Psoas muscle (tissue), 8 donors: ENCODE data around the gene NCR3LG1. TPM values are rescaled to one million over a fixed set of nuclear protein-coding genes. Genes with fewer than 3 reads are reported as not detected.

Experiments
- ATAC-seq, 4 donors: fragments of 200-7000 bp; cut with Tn5 transposase; one replicate each; pipeline ENCODE4 v1.9.1; 2020; ENCODE audit warnings: moderate library complexity in 3 of 4, mild to moderate bottlenecking in 2 of 4
- DNase-seq, 2 donors: peaks; one replicate each; pipeline ENCODE4 v3.0.0-alpha.2; 2020
- H3K27ac ChIP-seq: fragments of 200-600 bp; one replicate; pipeline ENCODE4 v1.8.0; 2022
- H3K27me3 ChIP-seq, 3 donors: fragments of 200-600 bp in 1 of 3; one replicate each; pipeline versions ENCODE4 v1.6.1 to v1.8.0; 2013 to 2022; ENCODE audit warnings: low read length in 2 of 3, mild to moderate bottlenecking in 2 of 3, moderate library complexity in 1 of 3; ENCODE audit not compliant: insufficient read depth in 3 of 3
- H3K36me3 ChIP-seq, 2 donors: fragments of 200-600 bp in 1 of 2; one replicate each; pipeline versions ENCODE4 v1.6.1 to v1.8.0; 2013 to 2022; ENCODE audit warnings: low read depth in 1 of 2, mild to moderate bottlenecking in 1 of 2, moderate library complexity in 1 of 2; ENCODE audit not compliant: insufficient read depth in 1 of 2
- H3K4me1 ChIP-seq: fragments of 200-600 bp; one replicate; pipeline ENCODE4 v1.8.0; 2022
- H3K4me3 ChIP-seq: fragments of 200-600 bp; one replicate; pipeline ENCODE4 v1.8.0; 2022; ENCODE audit warnings: mild to moderate bottlenecking
- H3K9me3 ChIP-seq: fragments of 200-600 bp; one replicate; pipeline ENCODE4 v1.8.0; 2022
- WGBS, 3 donors: extraction: QIAGEN DNeasy Blood & Tissue Kit; methylation state at CpG; one replicate each; pipeline versions ENCODE4 v1.1.6 to v1.1.7; 2013; 5-methylcytosine and 5-hydroxymethylcytosine counted together
- intact Hi-C, 2 donors: fragments of 100-400 bp; cut with DNase I; formaldehyde crosslinking; loops; one replicate each; pipeline versions ENCODE4 v1.11.0 to v1.14.2; 2022
- polyA plus RNA-seq, 3 donors: library from polyadenylated mRNA; stranded (reverse); fragments of 200-250 nt; gene quantifications; one replicate each; pipeline ENCODE4 v1.2.3, GENCODE V29; 2013
- total RNA-seq, 4 donors: library from RNA; stranded (reverse); fragmentation: NEBNext Ultra II Directional in 2 of 4; extraction: Animal tissue kit (Norgen Biotek cat#: 25700) in 2 of 4; gene quantifications; one replicate each; pipeline versions ENCODE4 v1.2.1 to v1.2.4, GENCODE V29; 2021 to 2023
- TF ChIP-seq, protein P1 (sequence below): fragments of 200-600 bp; IDR thresholded peaks from one replicate; pipeline ENCODE4 v1.8.0; 2022; ENCODE audit warnings: antibody characterized with exemption
- donor health status: healthy with polysubstance abuse.
- donor health status: DM: no; HTN: no; CAD: no; lungs with moderate emphysema.
- donor health status: Bipolar disorder and iron deficiency.
- donor health status: healthy.
- donor health status: DM: yes; HTN: yes; CAD: no.
- donor health status: DM: no; HTN: no; CAD: no.
- donor health status: DM: no; HTN: no; CAD: no.
- donor health status: DM: yes; HTN: yes; CAD: no.

NCR3LG1 gene
- total and polyA plus RNA-seq, 7 donors, result 0.01 to 0.71 (median 0.17) TPM

DNA sequence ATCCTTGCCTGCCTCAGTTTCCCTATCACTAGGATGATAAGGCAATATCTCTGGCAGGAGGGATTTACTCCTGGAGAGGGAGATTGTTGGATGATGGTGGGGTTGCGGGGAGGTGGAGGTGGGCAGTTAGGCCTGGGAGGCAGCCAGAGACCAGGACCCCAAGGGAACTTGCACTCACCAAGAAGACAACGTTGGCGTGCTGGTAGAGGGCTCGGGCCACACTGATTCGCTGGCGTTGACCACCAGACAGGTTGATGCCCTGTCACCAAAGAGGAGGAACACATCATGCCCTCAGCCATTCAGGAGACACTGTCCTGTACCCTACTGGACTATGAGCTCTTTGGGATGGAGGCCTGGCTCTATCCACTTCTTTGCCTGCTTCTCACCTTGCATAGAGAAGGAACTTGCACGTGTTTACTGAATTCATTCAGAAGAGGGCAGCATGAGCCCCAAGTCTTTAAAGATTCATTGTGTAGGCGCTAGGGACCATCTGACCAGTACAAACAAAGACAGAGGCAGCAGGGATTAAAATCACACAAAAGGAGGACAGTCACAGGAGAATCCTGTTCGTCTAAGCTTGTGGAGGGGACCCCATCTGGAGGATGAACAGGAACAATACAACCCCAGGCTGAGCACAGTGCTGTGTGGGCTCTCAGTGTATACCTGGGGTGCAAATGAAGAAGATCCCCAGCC, 61.0 kb downstream of the NCR3LG1 start:
- no peak overlapping the region for H3K27ac ChIP-seq
- peaks cover 24% of the 10 kb centered on the region for H3K4me1 ChIP-seq
- ATAC-seq (no peak), DNase-seq (no peak)
- H3K36me3 ChIP-seq, result no peaks in the 10 kb centered on the region
- intact Hi-C loops, result no loop called here
- no peaks in the 10 kb centered on the region for H3K9me3 ChIP-seq
- 79 to 81% (median 81%) methylated on average over 9 of the region's 9 CpGs for WGBS, 3 donors
- TF ChIP-seq, protein P1, sequence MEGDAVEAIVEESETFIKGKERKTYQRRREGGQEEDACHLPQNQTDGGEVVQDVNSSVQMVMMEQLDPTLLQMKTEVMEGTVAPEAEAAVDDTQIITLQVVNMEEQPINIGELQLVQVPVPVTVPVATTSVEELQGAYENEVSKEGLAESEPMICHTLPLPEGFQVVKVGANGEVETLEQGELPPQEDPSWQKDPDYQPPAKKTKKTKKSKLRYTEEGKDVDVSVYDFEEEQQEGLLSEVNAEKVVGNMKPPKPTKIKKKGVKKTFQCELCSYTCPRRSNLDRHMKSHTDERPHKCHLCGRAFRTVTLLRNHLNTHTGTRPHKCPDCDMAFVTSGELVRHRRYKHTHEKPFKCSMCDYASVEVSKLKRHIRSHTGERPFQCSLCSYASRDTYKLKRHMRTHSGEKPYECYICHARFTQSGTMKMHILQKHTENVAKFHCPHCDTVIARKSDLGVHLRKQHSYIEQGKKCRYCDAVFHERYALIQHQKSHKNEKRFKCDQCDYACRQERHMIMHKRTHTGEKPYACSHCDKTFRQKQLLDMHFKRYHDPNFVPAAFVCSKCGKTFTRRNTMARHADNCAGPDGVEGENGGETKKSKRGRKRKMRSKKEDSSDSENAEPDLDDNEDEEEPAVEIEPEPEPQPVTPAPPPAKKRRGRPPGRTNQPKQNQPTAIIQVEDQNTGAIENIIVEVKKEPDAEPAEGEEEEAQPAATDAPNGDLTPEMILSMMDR, result no peak
- H3K4me3 ChIP-seq, result no peak overlapping the region
- no peaks in the 10 kb centered on the region for H3K27me3 ChIP-seq

DNA sequence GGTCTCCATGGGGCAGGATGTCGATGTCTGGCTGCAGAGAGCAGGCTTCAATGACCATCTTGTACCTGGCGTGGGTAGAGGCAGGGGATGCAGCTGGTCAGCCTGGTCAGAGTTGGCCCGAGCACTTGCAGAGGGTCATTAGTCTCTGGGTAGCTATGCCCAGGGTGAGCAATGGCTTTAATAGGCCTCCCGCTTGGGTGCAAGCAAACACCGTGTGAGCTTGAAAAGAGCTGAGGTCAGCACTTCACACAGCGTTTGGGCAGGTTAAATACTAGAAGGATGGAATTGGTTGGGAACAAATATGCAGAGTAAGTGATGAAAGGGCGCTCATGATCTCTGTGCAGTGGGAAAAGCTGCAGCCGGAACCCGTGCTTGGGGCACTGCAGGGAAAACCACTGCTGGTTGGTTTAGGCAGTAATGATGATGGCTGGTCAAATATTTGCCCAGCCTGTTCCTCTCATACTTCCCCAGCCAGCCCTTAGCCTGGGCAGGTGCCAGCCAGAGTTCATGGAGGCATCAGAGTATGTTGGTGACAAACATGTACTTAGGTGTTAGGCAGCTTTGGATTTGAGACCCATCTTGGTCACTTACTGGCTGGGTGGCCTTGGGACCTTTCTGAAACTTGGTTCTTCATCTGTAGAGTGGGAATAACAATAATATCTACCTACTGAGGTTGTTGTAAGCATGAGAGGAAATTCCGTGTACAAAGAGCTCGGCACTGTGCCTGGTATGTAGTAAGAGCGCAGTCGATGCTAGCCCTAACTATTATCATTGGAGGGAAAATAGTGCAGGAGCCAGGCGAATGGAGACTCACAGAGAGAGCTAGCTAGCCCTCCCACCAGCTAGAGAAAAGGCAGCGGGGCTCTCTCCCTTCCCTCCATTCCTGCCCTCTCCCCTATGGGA, 62.1 kb downstream of the NCR3LG1 start:
- intact Hi-C loops, result no loop called here
- peak in 1 of 2 donors; percentile 31 for DNase-seq
- no peaks in the 10 kb centered on the region for H3K36me3 ChIP-seq
- H3K27ac ChIP-seq, result no peak overlapping the region
- H3K27me3 ChIP-seq, result no peaks in the 10 kb centered on the region
- peaks cover 25% of the 10 kb centered on the region for H3K4me1 ChIP-seq
- ATAC-seq, result no peak
- TF ChIP-seq, protein P1, result no peak
- H3K9me3 ChIP-seq, result no peaks in the 10 kb centered on the region
- H3K4me3 ChIP-seq, result no peak overlapping the region
- WGBS, 3 donors, result 86 to 91% (median 87%) methylated on average over 15 of the region's 15 CpGs

DNA sequence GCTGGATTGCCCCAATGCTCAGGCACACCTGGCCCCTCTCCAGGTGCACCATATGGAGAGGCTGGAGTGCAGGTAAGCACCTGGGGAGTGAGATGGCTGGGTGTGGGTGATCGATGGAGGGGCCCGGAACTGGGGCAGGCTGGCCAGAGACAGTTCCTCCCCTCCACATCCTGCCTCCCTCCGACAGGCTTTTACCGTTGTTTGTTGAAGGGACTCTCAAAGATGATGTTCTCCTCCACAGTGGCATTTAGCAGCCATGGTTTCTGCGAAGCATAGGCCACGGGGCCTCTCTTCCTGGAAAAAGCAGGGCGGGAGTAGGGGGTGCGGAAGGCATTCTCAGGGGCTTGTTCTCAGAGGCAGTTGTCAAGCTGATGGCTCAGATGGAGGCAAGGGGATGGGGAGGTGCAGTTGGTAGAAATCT, 62.7 kb downstream of the NCR3LG1 start:
- Histone ChIP-seq H3K27ac (no peak overlapping the region), H3K4me3 (no peak overlapping the region), H3K27me3 (no peaks in the 10 kb centered on the region), H3K36me3 (no peaks in the 10 kb centered on the region), H3K4me1 (peaks cover 25% of the 10 kb centered on the region), H3K9me3 (no peaks in the 10 kb centered on the region)
- intact Hi-C loops, result no loop called here
- peak in 1 of 2 donors; percentile 40 for DNase-seq
- ATAC-seq, result no peak
- 87 to 93% (median 89%) methylated on average over 8 of the region's 8 CpGs for WGBS, 3 donors
- TF ChIP-seq, protein P1, result no peak

DNA sequence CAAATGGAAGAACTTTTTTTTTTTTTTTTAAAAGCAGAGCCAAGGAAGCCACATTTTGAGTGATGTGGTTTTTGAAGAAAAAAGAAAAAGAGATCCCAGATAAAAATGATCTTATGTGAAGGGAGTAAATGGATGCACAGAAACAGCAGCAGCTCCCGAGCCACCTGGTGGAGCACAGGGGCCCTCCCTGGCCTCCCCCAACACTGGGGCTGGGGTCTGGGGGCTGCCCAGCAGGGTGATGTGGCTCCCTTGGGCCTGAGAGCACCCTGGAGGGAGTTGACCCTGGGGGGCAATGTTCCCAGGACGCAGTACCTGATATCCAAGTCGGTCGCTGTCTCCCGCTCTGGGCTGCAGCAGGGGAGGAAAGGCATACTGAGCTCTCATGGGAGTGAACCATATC, 63.4 kb downstream of the NCR3LG1 start:
- Histone ChIP-seq H3K9me3 (no peaks in the 10 kb centered on the region), H3K4me3 (no peak overlapping the region), H3K27me3 (no peaks in the 10 kb centered on the region), H3K4me1 (peaks cover 25% of the 10 kb centered on the region), H3K36me3 (no peaks in the 10 kb centered on the region), H3K27ac (peak overlapping the region; percentile 89)
- WGBS, 3 donors, result 87 to 94% (median 94%) methylated on average over 5 of the region's 5 CpGs
- peak in 1 of 2 donors; percentile 44 for DNase-seq
- TF ChIP-seq, protein P1, result no peak
- no peak for ATAC-seq
- intact Hi-C loops, result loop anchor here in 1 of 2 donors (5.0 kb wide), 1 partner anchor 52 kb away; no protein-coding TSS in a partner anchor
